Midbrain (tissue), 1 donor: ENCODE data around the gene CNIH3.

ENCODE experiments used
- DNase-seq: peaks from one replicate; lab custom pipeline; 2025; lab: John Stamatoyannopoulos, UW

CNIH3 gene

GRCh38 chr1:224744521-224744920, 128.4 kb downstream of the CNIH3 start:
- no peak for DNase-seq

- no peak for DNase-seq
Measured at GRCh38 chr1:224745394-224745793, 129.3 kb downstream of the CNIH3 start.

GRCh38 chr1:224745924-224746323, 129.8 kb downstream of the CNIH3 start:
- no peak for DNase-seq

GRCh38 chr1:224747578-224747977, 131.5 kb downstream of the CNIH3 start:
- DNase-seq, result no peak

- DNase-seq, result no peak
Measured at GRCh38 chr1:224749916-224750315, 133.8 kb downstream of the CNIH3 start.

GRCh38 chr1:224751624-224752311, 135.7 kb downstream of the CNIH3 start:
- no peak for DNase-seq

GRCh38 chr1:224753491-224753890, 137.4 kb downstream of the CNIH3 start:
- no peak for DNase-seq

GRCh38 chr1:224755586-224755985, 139.5 kb downstream of the CNIH3 start:
- no peak for DNase-seq

- DNase-seq, result no peak
Measured at GRCh38 chr1:224757508-224757907, 141.4 kb downstream of the CNIH3 start.

- no peak for DNase-seq
Measured at GRCh38 chr1:224759135-224759534, 143.0 kb downstream of the CNIH3 start.

- no peak for DNase-seq
Measured at GRCh38 chr1:224759681-224760091, 143.6 kb downstream of the CNIH3 start.

GRCh38 chr1:224760163-224760562, 144.0 kb downstream of the CNIH3 start:
- DNase-seq, result no peak

GRCh38 chr1:224761245-224761644, 145.1 kb downstream of the CNIH3 start:
- DNase-seq, result no peak

- DNase-seq, result no peak
Measured at GRCh38 chr1:224762046-224762445, 145.9 kb downstream of the CNIH3 start.

GRCh38 chr1:224762701-224763100, 146.6 kb downstream of the CNIH3 start:
- DNase-seq, result no peak

- DNase-seq, result no peak
Measured at GRCh38 chr1:224763126-224763775, 147.1 kb downstream of the CNIH3 start.

- no peak for DNase-seq
Measured at GRCh38 chr1:224766266-224766665, 150.1 kb downstream of the CNIH3 start.

GRCh38 chr1:224767031-224767430, 150.9 kb downstream of the CNIH3 start:
- DNase-seq, result no peak

- no peak for DNase-seq
Measured at GRCh38 chr1:224767676-224768075, 151.6 kb downstream of the CNIH3 start.

GRCh38 chr1:224768971-224769370, 152.9 kb downstream of the CNIH3 start:
- no peak for DNase-seq

- no peak for DNase-seq
Measured at GRCh38 chr1:224769452-224770335, 153.6 kb downstream of the CNIH3 start.

- no peak for DNase-seq
Measured at GRCh38 chr1:224770336-224770693, 154.2 kb downstream of the CNIH3 start.

- no peak for DNase-seq
Measured at GRCh38 chr1:224773646-224774045, 157.5 kb downstream of the CNIH3 start.
